Endothelial cell of umbilical vein (primary cell): ENCODE measurements around the gene WARS2. TPM values are rescaled to one million over a fixed set of nuclear protein-coding genes. Genes with fewer than 3 reads are reported as not detected.

Experiments
- BruUV-seq: library from RNA; stranded (reverse); fragments of 400-500 nt; replicated peaks from 2 replicates; lab custom pipeline; 2021; lab: Mats Ljungman, UMichigan
- CTCF ChIA-PET: fragments of 300-600, 350-600 bp; sonication (Branson Sonifier 250); formaldehyde crosslinking; loops from one replicate; lab custom pipeline; 2021; ENCODE audit warnings: antibody characterized with exemption, inconsistent platforms; lab: Charles Lee
- POLR2A ChIA-PET: fragments of 300-600, 350-600 bp; sonication (Branson Sonifier 250); formaldehyde crosslinking; loops from one replicate; lab custom pipeline; 2021; ENCODE audit warnings: antibody characterized with exemption, inconsistent platforms; lab: Charles Lee
- DNase-seq: peaks from one replicate; pipeline ENCODE4 v3.0.0-alpha.2; 2011; ENCODE audit warnings: low read depth, low spot score
- FAIRE-seq: peaks from 2 replicates; lab custom pipeline; 2011; peaks lifted over from hg19 to GRCh38; lab: Jason Lieb, UNC
- H2AFZ ChIP-seq: 2 replicates; pipeline ENCODE4 v1.6.0; 2012; ENCODE audit warnings: low read depth, low read length, control low read depth, inconsistent platforms
- H3K27ac ChIP-seq: 2 replicates; pipeline ENCODE4 v1.5.1; 2011; ENCODE audit warnings: low read depth, mild to moderate bottlenecking, control low read depth, low read length, moderate library complexity; ENCODE audit not compliant: insufficient read depth
- H3K27me3 ChIP-seq, 2 experiments: 2 replicates each; pipeline versions ENCODE4 v1.6.0 to v1.6.1; 2011; ENCODE audit warnings: low read length in 2 of 2, mixed read lengths in 1 of 2; ENCODE audit not compliant: control insufficient read depth in 2 of 2, insufficient read depth in 2 of 2
- H3K36me3 ChIP-seq, 2 experiments: 2 replicates in 1 of 2; 3 replicates in 1 of 2; pipeline ENCODE4 v1.5.1; 2011; ENCODE audit warnings: low read length in 2 of 2, mild to moderate bottlenecking in 1 of 2, moderate library complexity in 1 of 2; ENCODE audit not compliant: control insufficient read depth in 2 of 2, insufficient read depth in 2 of 2; ENCODE audit errors: extremely low read depth in 1 of 2
- H3K4me1 ChIP-seq: 3 replicates; pipeline ENCODE4 v1.5.1; 2011; ENCODE audit warnings: mild to moderate bottlenecking, low read length; ENCODE audit not compliant: control insufficient read depth, insufficient read depth; ENCODE audit errors: extremely low read depth
- H3K4me2 ChIP-seq: 2 replicates; pipeline ENCODE4 v1.6.1; 2011; ENCODE audit warnings: low read length, control low read depth, mixed read lengths; ENCODE audit not compliant: insufficient read depth
- H3K4me3 ChIP-seq, 3 experiments: fragments of 200-600 bp in 1 of 3; sonication (generic), shearing (Covaris generic) in 1 of 3; replicated peaks in 1 of 3; 2 replicates each; pipeline ENCODE4 v1.5.1; 2011 to 2016; ENCODE audit warnings: control low read depth in 3 of 3, low read length in 3 of 3, mild to moderate bottlenecking in 2 of 3, inconsistent platforms in 1 of 3, low read depth in 1 of 3, moderate library complexity in 1 of 3; ENCODE audit not compliant: insufficient read depth in 1 of 3
- H3K79me2 ChIP-seq: 2 replicates; pipeline ENCODE4 v1.6.0; 2012; ENCODE audit warnings: low read length, inconsistent platforms; ENCODE audit not compliant: control insufficient read depth, insufficient read depth
- H3K9ac ChIP-seq: replicated peaks from 2 replicates; pipeline ENCODE3; 2011; ENCODE audit warnings: low read length, control low read depth; ENCODE audit not compliant: insufficient read depth; ENCODE audit errors: extremely low read depth
- H3K9me1 ChIP-seq: replicated peaks from 3 replicates; pipeline ENCODE4 v1.6.0; 2011; ENCODE audit warnings: mild to moderate bottlenecking, low read length; ENCODE audit not compliant: control insufficient read depth, insufficient read depth; ENCODE audit errors: extremely low read depth
- H3K9me3 ChIP-seq: replicated peaks from 2 replicates; pipeline ENCODE4 v1.5.1; 2012; ENCODE audit warnings: low read length, inconsistent platforms; ENCODE audit not compliant: control insufficient read depth, insufficient read depth
- H4K20me1 ChIP-seq: replicated peaks from 2 replicates; pipeline ENCODE3; 2011; ENCODE audit warnings: mild to moderate bottlenecking, low read length; ENCODE audit not compliant: control insufficient read depth, insufficient read depth; ENCODE audit errors: extremely low read depth
- CTCF ChIP-seq, 2 donors: IDR thresholded peaks; 1 replicate in 1 of 2; 2 replicates in 1 of 2; pipeline ENCODE4 v1.5.1; 2011; ENCODE audit warnings: low read length in 2 of 2, mild to moderate bottlenecking in 2 of 2, moderate library complexity in 2 of 2, control low read depth in 1 of 2, inconsistent platforms in 1 of 2, low read depth in 1 of 2; ENCODE audit not compliant: insufficient read depth in 1 of 2; ENCODE audit errors: extremely low read depth in 1 of 2
- EZH2 ChIP-seq: IDR thresholded peaks from 2 replicates; pipeline ENCODE4 v1.6.1; 2012; ENCODE audit warnings: borderline replicate concordance, low read depth, mild to moderate bottlenecking, moderate library complexity, low read length, inconsistent platforms; ENCODE audit not compliant: severe bottlenecking
- FOS ChIP-seq: IDR thresholded peaks from 2 replicates; pipeline ENCODE4 v1.6.1; 2011; ENCODE audit warnings: mild to moderate bottlenecking, low read length, moderate library complexity, borderline replicate concordance; ENCODE audit not compliant: insufficient read depth
- GATA2 ChIP-seq: IDR thresholded peaks from 2 replicates; pipeline ENCODE4 v1.7.0; 2011; ENCODE audit warnings: low read depth, mild to moderate bottlenecking, moderate library complexity, mixed read lengths, low read length; ENCODE audit not compliant: insufficient read length, insufficient read depth
- JUN ChIP-seq: IDR thresholded peaks from 2 replicates; pipeline ENCODE4 v1.6.1; 2011; ENCODE audit warnings: borderline replicate concordance, low read depth; ENCODE audit not compliant: insufficient read length, insufficient read depth
- MYC ChIP-seq: IDR thresholded peaks from one replicate; pipeline ENCODE4 v1.6.1; 2011; ENCODE audit warnings: mild to moderate bottlenecking, low read depth, low read length
- POLR2A ChIP-seq: IDR thresholded peaks from 2 replicates; pipeline ENCODE4 v1.6.1; 2012; ENCODE audit warnings: low read depth, mild to moderate bottlenecking, control low read depth, low read length
- POLR2AphosphoS5 ChIP-seq: IDR thresholded peaks from 2 replicates; pipeline ENCODE4 v1.6.1; 2012; ENCODE audit warnings: low read depth, mild to moderate bottlenecking, control low read depth, low read length, moderate library complexity; ENCODE audit not compliant: insufficient read depth
- dilution Hi-C: fragments of 300-500 bp; cut with MboI; formaldehyde crosslinking; loops from one replicate; pipeline ENCODE4 v1.15.0; 2019; ENCODE audit warnings: low sequenced_read_pairs; ENCODE audit not compliant: extremely low pct_ligation_motif_present
- intact Hi-C: fragments of 100-400 bp; cut with micrococcal nuclease; formaldehyde crosslinking; loops from one replicate; pipeline ENCODE4 v1.10.0; 2022
- polyA plus RNA-seq, 4 experiments: library from polyadenylated mRNA; depleted of rRNA in 3 of 4; stranded (reverse) in 3 of 4; unstranded in 1 of 4; fragments of >200 nt; gene quantifications; 2 replicates each; pipeline versions ENCODE4 v1.2.1 to v1.2.3, GENCODE V29; 2011 to 2012; ENCODE audit warnings: missing spikeins in 1 of 4
- total RNA-seq: library from RNA; stranded (reverse); gene quantifications from 2 replicates; pipeline ENCODE4 v1.2.3, GENCODE V29; 2021
- TF ChIP-seq, protein P1 (sequence below): IDR thresholded peaks from 2 replicates; pipeline ENCODE4 v1.6.1; 2011; ENCODE audit not compliant: insufficient read depth, insufficient read length

The WARS2 gene
- total and polyA plus RNA-seq, 2 donors (not counting 3 experiments of a cell fraction or from before 2014, with no cell fraction given), result 5.9 to 11.8 TPM

GRCh38 chr1:119011116-119011515 lies 129.3 kb downstream of the WARS2 start:
- ChIA-PET POLR2A (no interaction called here), CTCF (interaction anchor here (0.9 to 1.4 kb wide), 2 partner anchors 15 to 857 kb away, joined by 3 to 4 read pairs; no protein-coding TSS in a partner anchor)
- intact Hi-C loops (no loop called here), dilution Hi-C loops (no loop called here)
- DNase-seq, result no peak
- TF ChIP-seq JUN, result no peak
- TF ChIP-seq POLR2A, result no peak
- TF ChIP-seq CTCF (IDR thresholded peaks at IDR 0.05; ENCODE audit: extremely low read depth in 1 of 2, insufficient read depth in 1 of 2, low read depth in 1 of 2, low read length in 2 of 2), result no peak
- TF ChIP-seq FOS, result no peak
- no peak for TF ChIP-seq GATA2
- TF ChIP-seq MYC, result no peak
- no peak for TF ChIP-seq EZH2
- TF ChIP-seq, protein P1, sequence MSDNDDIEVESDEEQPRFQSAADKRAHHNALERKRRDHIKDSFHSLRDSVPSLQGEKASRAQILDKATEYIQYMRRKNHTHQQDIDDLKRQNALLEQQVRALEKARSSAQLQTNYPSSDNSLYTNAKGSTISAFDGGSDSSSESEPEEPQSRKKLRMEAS, result no peak
- no peak for TF ChIP-seq POLR2AphosphoS5
- Histone ChIP-seq H2AFZ (no peak overlapping the region), H3K27me3 (peaks cover 38 to 46% of the 10 kb centered on the region in 2 experiments), H4K20me1 (no peaks in the 10 kb centered on the region), H3K9ac (no peak overlapping the region), H3K4me1 (peaks cover 10% of the 10 kb centered on the region), H3K9me1 (no peaks in the 10 kb centered on the region), H3K9me3 (no peaks in the 10 kb centered on the region), H3K27ac (no peak overlapping the region), H3K36me3 (no peaks in the 10 kb centered on the region), H3K4me2 (no peak overlapping the region), H3K4me3 (no peak overlapping the region), H3K79me2 (no peaks in the 10 kb centered on the region)
- no TSS peak for BruUV-seq
- no peak for FAIRE-seq
